Measurements from ENCODE around the gene HAGHL.
A peak's percentile ranks its signal among the peaks of the same experiment; 100 is the strongest.
"Not testable (repeated sequence)": the region's sequence is repeated elsewhere in the genome, so short reads cannot be mapped to it uniquely, and the experiment has no call there.

The HAGHL gene

GRCh38 chr16:734981-735881 is 8.3 kb downstream of the HAGHL start:
- ATAC-seq: no peak

- peak; percentile 70 to 74 for ATAC-seq
Observed at GRCh38 chr16:735982-736453, 9.1 kb downstream of the HAGHL start.

DNA sequence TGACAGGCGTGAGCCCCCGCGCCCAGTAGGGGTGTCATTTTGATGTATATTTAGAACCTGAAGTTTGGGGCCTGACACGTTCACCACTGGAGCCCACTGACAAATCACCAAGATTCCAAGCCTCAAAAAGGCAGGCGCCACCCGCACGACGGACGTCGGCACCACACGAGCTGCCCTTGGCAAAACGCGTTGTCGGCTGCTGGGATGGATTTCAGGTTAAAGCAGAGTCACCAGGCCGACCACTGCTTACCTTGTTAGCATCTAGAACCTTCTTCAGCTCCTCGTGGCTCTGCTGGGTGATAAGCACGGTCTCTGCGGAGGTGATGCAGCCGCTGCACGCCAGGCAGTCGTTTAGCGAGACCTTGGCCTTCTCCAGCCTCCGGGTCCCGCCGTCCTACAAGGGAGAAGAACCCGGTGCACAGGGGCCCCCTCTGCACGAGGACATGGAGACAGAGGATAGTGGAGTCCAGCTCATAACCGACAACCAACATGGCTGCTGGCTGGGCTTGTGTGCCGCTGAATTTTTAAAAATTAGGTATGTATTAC is 10.1 kb downstream of the HAGHL start:
- ATAC-seq: no peak

- no peak for ATAC-seq
Observed at GRCh38 chr16:739560-740458, 12.9 kb downstream of the HAGHL start.

DNA sequence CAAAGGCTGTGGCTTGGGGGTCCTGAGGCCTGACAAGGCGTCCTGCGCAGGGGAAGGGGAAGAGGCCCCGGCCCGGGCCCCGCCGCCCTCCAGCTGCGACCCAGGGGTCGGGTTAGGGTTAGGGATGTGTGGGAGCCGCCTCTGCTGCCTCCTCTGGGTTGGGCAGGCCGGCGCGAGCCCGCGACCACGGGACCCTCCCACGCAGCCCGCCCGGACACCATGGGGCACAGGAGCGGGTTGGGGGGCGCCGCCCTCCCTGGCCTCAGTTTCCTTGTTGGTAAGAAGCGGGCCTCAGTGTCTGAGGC is 13.5 kb downstream of the HAGHL start:
- ATAC-seq: no peak

- peak; percentile 77 to 80 for ATAC-seq
Observed at GRCh38 chr16:740764-741505, 14.0 kb downstream of the HAGHL start, which contains the start of gene CIAO3. CIAO3 (minus strand) TSS chr16:740997; CDS start chr16:740985, 12 bp downstream.

DNA sequence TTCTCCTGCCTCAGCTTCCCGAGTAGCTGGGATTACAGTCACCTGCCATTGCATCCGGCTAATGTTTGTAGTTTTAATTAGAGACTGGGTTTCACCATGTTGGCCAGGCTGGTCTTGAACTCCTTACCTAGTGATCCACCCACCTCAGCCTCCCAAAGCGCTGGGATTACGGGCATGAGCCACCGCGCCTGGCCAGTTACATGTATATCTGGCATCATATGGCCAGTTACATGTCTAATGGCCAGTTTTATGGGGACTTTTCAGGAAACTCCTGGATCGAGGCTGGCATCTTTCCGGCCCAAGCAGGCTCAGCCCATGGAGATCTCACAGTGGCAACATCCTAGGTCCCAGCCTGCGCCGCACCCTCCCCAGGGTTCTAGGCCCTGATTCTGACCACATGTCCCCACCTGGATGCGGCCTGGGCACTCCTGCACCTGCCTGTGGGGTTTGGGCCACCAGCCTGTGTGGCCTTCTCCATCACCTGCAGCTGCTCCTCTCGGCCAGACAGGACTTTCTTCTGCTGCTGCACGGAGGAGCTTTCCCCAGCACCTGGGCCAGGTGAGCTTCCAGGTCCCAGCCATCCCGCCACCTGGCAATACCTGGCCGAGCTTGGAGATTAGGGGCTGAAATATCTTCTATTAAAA is 15.2 kb downstream of the HAGHL start:
- ATAC-seq: no peak

- ATAC-seq: not testable (repeated sequence)
Observed at GRCh38 chr16:742894-743293, 16.0 kb downstream of the HAGHL start.

- no peak for ATAC-seq
Observed at GRCh38 chr16:743794-744500, 17.0 kb downstream of the HAGHL start.

- no peak for ATAC-seq
Observed at GRCh38 chr16:745739-746138, 18.8 kb downstream of the HAGHL start.

GRCh38 chr16:746637-747036 is 19.7 kb downstream of the HAGHL start:
- ATAC-seq: no peak

GRCh38 chr16:747978-748746 is 21.3 kb downstream of the HAGHL start:
- no peak for ATAC-seq

GRCh38 chr16:749010-749409 is 22.1 kb downstream of the HAGHL start:
- ATAC-seq: no peak

GRCh38 chr16:750485-750884 is 23.6 kb downstream of the HAGHL start:
- no peak for ATAC-seq

DNA sequence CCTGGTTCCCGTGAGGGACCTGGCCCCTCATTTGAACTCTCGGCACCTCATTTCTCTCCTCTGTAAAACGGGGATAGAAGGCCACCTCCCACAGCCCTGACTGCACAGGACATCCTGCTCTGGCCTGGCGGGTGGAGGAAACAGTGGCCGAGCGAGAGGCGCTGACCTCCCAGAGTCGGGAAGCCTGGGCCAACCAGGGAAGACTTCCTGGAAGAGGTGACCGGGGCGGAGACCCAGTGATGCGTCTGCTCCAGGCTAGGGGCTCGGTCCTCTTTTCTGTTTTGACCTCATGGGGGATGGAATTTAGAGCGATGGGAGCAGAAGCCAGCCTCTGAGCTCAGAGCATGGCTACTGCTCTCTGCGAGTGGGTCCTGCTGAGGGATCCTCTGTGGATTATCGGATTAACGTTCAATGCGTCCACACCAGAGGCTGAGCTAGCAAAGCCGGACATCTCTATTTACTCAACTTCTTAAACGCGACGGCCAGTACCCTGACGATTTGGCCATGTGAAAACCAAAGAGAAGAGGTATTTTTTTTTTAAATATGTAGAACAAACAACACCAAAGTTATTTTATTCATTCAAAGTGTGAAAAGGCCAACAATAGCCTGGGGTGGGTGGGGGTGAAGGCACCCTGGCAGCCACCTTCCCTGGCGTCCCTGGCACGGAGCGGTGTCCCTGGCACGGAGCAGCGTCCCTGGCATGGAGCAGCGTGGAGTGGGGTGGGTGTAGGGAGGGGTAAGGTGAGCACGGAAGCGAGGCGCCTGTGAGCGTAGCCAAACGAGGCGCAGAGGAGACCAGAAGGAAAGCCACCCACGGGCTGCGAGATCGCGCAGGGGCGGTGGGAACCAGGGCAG is 24.5 kb downstream of the HAGHL start:
- ATAC-seq: no peak

DNA sequence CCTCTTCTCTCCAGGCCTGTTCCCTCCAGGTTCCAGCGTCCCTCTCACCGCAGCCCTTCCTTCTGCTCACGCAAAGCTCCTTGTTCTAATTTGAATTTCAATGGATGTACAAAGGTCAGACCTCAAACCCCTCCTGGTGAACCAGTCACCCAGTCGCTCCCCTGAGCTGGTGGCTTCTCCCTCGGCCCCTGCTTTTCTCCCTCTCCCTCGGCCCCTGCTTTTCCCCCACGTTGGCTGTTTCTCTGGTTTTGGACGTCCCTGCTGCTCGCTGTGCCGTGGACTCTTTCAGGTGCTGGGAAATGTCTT is 25.1 kb downstream of the HAGHL start:
- ATAC-seq: no peak

GRCh38 chr16:754121-754607 is 27.3 kb downstream of the HAGHL start:
- ATAC-seq: not testable (repeated sequence)

DNA sequence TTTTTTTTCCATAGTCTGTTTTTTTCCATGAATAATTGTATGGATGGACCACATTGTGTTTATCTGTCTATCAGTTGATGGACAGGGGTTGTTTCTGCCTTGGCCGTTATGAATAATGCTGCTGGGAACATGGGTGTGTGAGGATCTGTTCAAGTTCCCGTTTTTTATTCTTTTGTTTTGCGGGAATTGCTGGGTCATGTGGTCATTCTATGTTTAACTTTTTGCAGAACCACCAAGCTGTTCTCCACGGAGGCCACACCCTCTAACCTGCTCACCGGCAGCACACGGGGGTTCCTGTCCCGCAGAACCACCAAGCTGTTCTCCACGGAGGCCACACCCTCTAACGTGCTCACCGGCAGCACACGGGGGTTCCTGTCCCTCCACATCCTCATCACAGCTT is 27.8 kb downstream of the HAGHL start:
- no peak for ATAC-seq

DNA sequence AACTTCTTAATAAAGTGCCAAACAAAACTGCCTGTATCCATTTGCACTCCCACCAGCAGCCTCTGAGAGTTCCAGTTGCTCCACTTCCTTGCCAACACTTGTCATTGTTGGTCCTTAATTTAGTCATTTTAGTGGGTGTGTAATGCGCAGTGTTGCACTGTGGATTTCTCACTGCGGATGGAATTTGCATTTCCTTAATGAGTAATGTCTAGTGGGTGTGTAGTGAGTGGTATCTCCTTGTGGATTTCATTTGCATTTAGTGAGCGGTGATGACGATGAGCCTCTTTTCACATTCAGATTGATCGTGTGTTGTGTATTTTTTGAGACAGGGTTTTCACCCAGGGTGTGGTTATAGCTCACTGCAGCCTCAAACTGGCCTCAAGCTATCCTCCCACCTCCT is 29.5 kb downstream of the HAGHL start:
- no peak for ATAC-seq

Measured in activated CD4-positive, CD25-positive, alpha-beta regulatory T cell treated with anti-CD3 and anti-CD28 coated beads, Interleukin-2, amount 50 U/mL, for 24 hours (primary cell).